K562 (cell line): ENCODE data around the gene ZNF407. TPM values are rescaled to one million over a fixed set of nuclear protein-coding genes. Genes with fewer than 3 reads are reported as not detected.

Source experiments
- ATAC-seq: fragments of 200-7000 bp; cut with Tn5 transposase; 3 replicates; pipeline ENCODE4 v1.9.1; 2020; ENCODE audit warnings: moderate library complexity
- BruUV-seq: library from RNA; stranded (reverse); fragments of 400-500 nt; replicated peaks from 2 replicates; lab custom pipeline; 2021; lab: Mats Ljungman, UMichigan
- CTCF ChIA-PET: fragments of 300-600 bp; formaldehyde crosslinking; extraction: SDS; loops from one replicate; lab custom pipeline; 2021; ENCODE audit warnings: low intra/inter-chr PET ratio; lab: Yijun Ruan, JAX
- POLR2A ChIA-PET: fragments of 300-600, 350-650 bp; sonication (Branson Sonifier 250); formaldehyde crosslinking; extraction: SDS; loops from one replicate; lab custom pipeline; 2021; ENCODE audit warnings: antibody characterized with exemption, inconsistent platforms; lab: Yijun Ruan, JAX
- DNase-seq, 4 experiments: peaks; one replicate each; pipeline versions ENCODE4 v3.0.0 to v3.0.0-alpha.2; 2011 to 2018; ENCODE audit warnings: low spot score in 3 of 4, mixed read lengths in 3 of 4; ENCODE audit errors: extremely low read depth in 1 of 4
- FAIRE-seq: peaks from 2 replicates; lab custom pipeline; 2011; peaks lifted over from hg19 to GRCh38; lab: Jason Lieb, UNC
- H2AFZ ChIP-seq: 2 replicates; pipeline ENCODE4 v1.6.0; 2011; ENCODE audit warnings: low read depth, low read length, control low read depth, inconsistent platforms
- H3K27ac ChIP-seq: fragments of 200-600 bp; 3 replicates; pipeline ENCODE4 v1.8.0; 2011; ENCODE audit warnings: low read depth, mild to moderate bottlenecking, control low read depth, inconsistent platforms, low read length, moderate library complexity, mixed read lengths; ENCODE audit errors: extremely low read depth
- H3K27me3 ChIP-seq, 2 experiments: fragments of 300-600 bp in 1 of 2; 2 replicates in 1 of 2; 3 replicates in 1 of 2; pipeline versions ENCODE4 v1.6.0 to v1.8.0; 2011; ENCODE audit warnings: inconsistent platforms in 2 of 2, low read length in 2 of 2, mild to moderate bottlenecking in 1 of 2, mixed read lengths in 1 of 2, moderate library complexity in 1 of 2; ENCODE audit not compliant: control insufficient read depth in 2 of 2, insufficient read depth in 2 of 2
- H3K36me3 ChIP-seq: fragments of 300-600 bp; 3 replicates; pipeline ENCODE4 v1.8.0; 2011; ENCODE audit warnings: mild to moderate bottlenecking, low read length, inconsistent platforms; ENCODE audit not compliant: control insufficient read depth, insufficient read depth
- H3K4me1 ChIP-seq, 2 experiments: fragments of 200-600 bp in 1 of 2; replicated peaks in 1 of 2; 2 replicates in 1 of 2; 3 replicates in 1 of 2; pipeline versions ENCODE4 v1.5.1 to v1.8.0; 2011; ENCODE audit warnings: inconsistent platforms in 2 of 2, low read length in 2 of 2, mild to moderate bottlenecking in 1 of 2, mixed read lengths in 1 of 2, moderate library complexity in 1 of 2; ENCODE audit not compliant: control insufficient read depth in 2 of 2, insufficient read depth in 2 of 2
- H3K4me2 ChIP-seq: 2 replicates; pipeline ENCODE4 v1.6.1; 2011; ENCODE audit warnings: low read length, control low read depth, inconsistent platforms, mixed read lengths; ENCODE audit not compliant: insufficient read depth
- H3K4me3 ChIP-seq: fragments of 200-600 bp; sonication (generic), shearing (Covaris generic); 2 replicates; pipeline ENCODE4 v1.5.1; 2016; ENCODE audit warnings: control low read depth, inconsistent platforms
- H3K79me2 ChIP-seq: fragments of 200-600 bp; 3 replicates; pipeline ENCODE4 v1.8.0; 2011; ENCODE audit warnings: low read length, inconsistent platforms; ENCODE audit not compliant: control insufficient read depth, insufficient read depth
- H3K9ac ChIP-seq, 2 experiments: 2 replicates each; pipeline versions ENCODE4 v1.6.0 to v1.6.1; 2011; ENCODE audit warnings: low read depth in 2 of 2, low read length in 2 of 2, control low read depth in 1 of 2, inconsistent platforms in 1 of 2, mild to moderate bottlenecking in 1 of 2, mixed read lengths in 1 of 2; ENCODE audit not compliant: insufficient read depth in 1 of 2
- H3K9me1 ChIP-seq: one replicate; pipeline ENCODE4 v1.6.0; 2011; ENCODE audit warnings: inconsistent platforms, mild to moderate bottlenecking, low read length, moderate library complexity; ENCODE audit not compliant: control insufficient read depth, insufficient read depth
- H3K9me3 ChIP-seq: replicated peaks from 2 replicates; pipeline ENCODE4 v1.5.1; 2011; ENCODE audit warnings: low read depth, low read length, inconsistent platforms; ENCODE audit not compliant: control insufficient read depth, insufficient read depth
- H4K20me1 ChIP-seq: replicated peaks from 2 replicates; pipeline ENCODE4 v1.6.1; 2011; ENCODE audit warnings: low read length, inconsistent platforms, mixed read lengths; ENCODE audit not compliant: control insufficient read depth, insufficient read depth
- CHD4 ChIP-seq: fragments of 200-600 bp; sonication (generic); IDR thresholded peaks from 3 replicates; pipeline ENCODE4 v1.6.1; 2012; ENCODE audit warnings: low read depth, mild to moderate bottlenecking, mixed read lengths, low read length, inconsistent platforms; ENCODE audit not compliant: insufficient read depth, insufficient replicate concordance, poor library complexity, severe bottlenecking
- CREB5 ChIP-seq: fragments of 250-450 bp; sonication (Bioruptor Pico); IDR thresholded peaks from 2 replicates; pipeline ENCODE4 v1.5.0; 2020; ENCODE audit warnings: mild to moderate bottlenecking
- EWSR1 ChIP-seq: fragments of 450-650 bp; IDR thresholded peaks from 2 replicates; pipeline ENCODE4 v1.6.1; 2018; ENCODE audit warnings: borderline replicate concordance, mild to moderate bottlenecking, low read depth, moderate library complexity; ENCODE audit not compliant: partially characterized antibody
- HOMEZ ChIP-seq: fragments of 250-450 bp; sonication (Bioruptor Pico); IDR thresholded peaks from 2 replicates; pipeline ENCODE4 v1.4.0; 2020; ENCODE audit warnings: mild to moderate bottlenecking, moderate library complexity
- MIER1 ChIP-seq: fragments of 450-650 bp; IDR thresholded peaks from 2 replicates; pipeline ENCODE4 v1.6.1; 2016; ENCODE audit warnings: antibody characterized with exemption, mild to moderate bottlenecking, low read depth
- TCF3 ChIP-seq: sonication (generic); formaldehyde crosslinking; IDR thresholded peaks from 2 replicates; pipeline ENCODE4 v1.4.0; 2020; ENCODE audit warnings: mild to moderate bottlenecking, missing genetic modification reagents
- ZNF24 ChIP-seq: fragments of 450-650 bp; IDR thresholded peaks from 2 replicates; pipeline ENCODE4 v1.6.1; 2016
- ZNF507 ChIP-seq: conservative IDR thresholded peaks from 2 replicates; pipeline ENCODE4 v1.6.1; 2017; ENCODE audit warnings: missing genetic modification characterization, missing compliant biosample characterization
- ZNF695 ChIP-seq: fragments of 450-650 bp; formaldehyde crosslinking; IDR thresholded peaks from 2 replicates; pipeline ENCODE4 v1.4.0; 2020; ENCODE audit warnings: mild to moderate bottlenecking, moderate library complexity
- ZNF699 ChIP-seq: fragments of 250-450 bp; sonication (Bioruptor Pico); IDR thresholded peaks from 2 replicates; pipeline ENCODE4 v1.8.0; 2021; ENCODE audit warnings: mild to moderate bottlenecking, moderate library complexity; ENCODE audit not compliant: insufficient replicate concordance
- WGBS: fragments of 100-300 bp; shearing (Covaris generic); methylation state at CpG from one replicate; pipeline ENCODE4 v1.1.6; 2016; ENCODE audit warnings: low coverage, mixed read lengths; ENCODE audit not compliant: insufficient coverage; ENCODE audit errors: missing lambda C conversion rate; 5-methylcytosine and 5-hydroxymethylcytosine counted together
- in situ Hi-C: fragments of 300-500 bp; cut with MboI; formaldehyde crosslinking; loops from 4 replicates; pipeline ENCODE4 v1.15.0; 2018; ENCODE audit warnings: inconsistent platforms, mixed read lengths
- intact Hi-C: fragments of 100-400 bp; cut with micrococcal nuclease; formaldehyde crosslinking; loops from 2 replicates; pipeline ENCODE4 v1.14.2; 2022
- polyA plus RNA-seq, 8 experiments: library from polyadenylated mRNA; depleted of rRNA in 4 of 8; stranded (reverse) in 5 of 8; unstranded in 3 of 8; fragments of >200 nt; fragmentation: Nextera tagmentation in 2 of 8; fragmentation: Illumina TruSeq in 1 of 8; extraction: Ambion mirVana in 2 of 8; extraction: Trizol in 1 of 8; gene quantifications; 2 replicates each; pipeline versions ENCODE4 v1.2.1 to v1.2.3, GENCODE V29; 2011 to 2014; ENCODE audit warnings: inconsistent platforms in 1 of 8, missing spikeins in 1 of 8
- total RNA-seq, 7 experiments: library from RNA; depleted of rRNA in 6 of 7; stranded (reverse); fragments of >200 nt in 6 of 7; fragmentation: Illumina TruSeq in 2 of 7; extraction: Trizol in 2 of 7; gene quantifications; 2 replicates each; pipeline versions ENCODE4 v1.2.1 to v1.2.3, GENCODE V29; 2011 to 2021; ENCODE audit warnings: low replicate concordance in 1 of 7

ZNF407 gene
- total and polyA plus RNA-seq, 9 of the 15 experiments (the other 6 are each of a cell fraction or from before 2014, with no cell fraction given): 0.21 to 5.4 (median 2.3) TPM

GRCh38 chr18:75066936-75067335 is 469.3 kb downstream of the ZNF407 start:
- H3K27me3 ChIP-seq: peaks cover 0 to 37% of the 10 kb centered on the region in 2 experiments; a peak in 2 of 5 replicates
- ATAC-seq (no peak), DNase-seq (no peak), FAIRE-seq (no peak)
- no peaks in the 10 kb centered on the region for H3K9me1 ChIP-seq
- TF ChIP-seq HOMEZ (CRISPR knock-in tag) (no peak), EWSR1 (no peak), ZNF507 (tag) (no peak), MIER1 (no peak), ZNF699 (CRISPR knock-in tag) (no peak), CREB5 (no peak), CHD4 (no peak), ZNF695 (CRISPR knock-in tag) (no peak), TCF3 (CRISPR knock-in tag) (no peak), ZNF24 (no peak)
- no TSS peak for BruUV-seq
- intact Hi-C loops (no loop called here), in situ Hi-C loops (no loop called here)
- no peaks in the 10 kb centered on the region for H3K79me2 ChIP-seq
- no peak overlapping the region for H3K27ac ChIP-seq
- CTCF ChIA-PET: no interaction called here
- no peak overlapping the region for H3K4me2 ChIP-seq
- H4K20me1 ChIP-seq: no peaks in the 10 kb centered on the region
- H3K9me3 ChIP-seq: no peaks in the 10 kb centered on the region
- H2AFZ ChIP-seq: no peak overlapping the region
- no peaks in the 10 kb centered on the region for H3K4me1 ChIP-seq
- no peaks in the 10 kb centered on the region for H3K36me3 ChIP-seq
- 22% methylated on average over 9 of the region's 11 CpGs for WGBS
- POLR2A ChIA-PET: interaction anchor here (0.5 kb wide), 1 partner anchor 23 kb away, joined by 3 read pairs; no protein-coding TSS in a partner anchor
- no peak overlapping the region for H3K9ac ChIP-seq
- H3K4me3 ChIP-seq: no peak overlapping the region
